Endothelial cell of umbilical vein (primary cell): ENCODE data around the gene TRIM2. TPM values are rescaled to one million over a fixed set of nuclear protein-coding genes. Genes with fewer than 3 reads are reported as not detected.
A peak's percentile ranks its signal among the peaks of the same experiment; 100 is the strongest.

Experiments used
- BruUV-seq: library from RNA; stranded (reverse); fragments of 400-500 nt; replicated peaks from 2 replicates; lab custom pipeline; 2021; lab: Mats Ljungman, UMichigan
- CTCF ChIA-PET: fragments of 300-600, 350-600 bp; sonication (Branson Sonifier 250); formaldehyde crosslinking; loops from one replicate; lab custom pipeline; 2021; ENCODE audit warnings: antibody characterized with exemption, inconsistent platforms; lab: Charles Lee
- POLR2A ChIA-PET: fragments of 300-600, 350-600 bp; sonication (Branson Sonifier 250); formaldehyde crosslinking; loops from one replicate; lab custom pipeline; 2021; ENCODE audit warnings: antibody characterized with exemption, inconsistent platforms; lab: Charles Lee
- DNase-seq: peaks from one replicate; pipeline ENCODE4 v3.0.0-alpha.2; 2011; ENCODE audit warnings: low read depth, low spot score
- FAIRE-seq: peaks from 2 replicates; lab custom pipeline; 2011; peaks lifted over from hg19 to GRCh38; lab: Jason Lieb, UNC
- H2AFZ ChIP-seq: 2 replicates; pipeline ENCODE4 v1.6.0; 2012; ENCODE audit warnings: low read depth, low read length, control low read depth, inconsistent platforms
- H3K27ac ChIP-seq: 2 replicates; pipeline ENCODE4 v1.5.1; 2011; ENCODE audit warnings: low read depth, mild to moderate bottlenecking, control low read depth, low read length, moderate library complexity; ENCODE audit not compliant: insufficient read depth
- H3K27me3 ChIP-seq, 2 experiments: 2 replicates each; pipeline versions ENCODE4 v1.6.0 to v1.6.1; 2011; ENCODE audit warnings: low read length in 2 of 2, mixed read lengths in 1 of 2; ENCODE audit not compliant: control insufficient read depth in 2 of 2, insufficient read depth in 2 of 2
- H3K36me3 ChIP-seq, 2 experiments: 2 replicates in 1 of 2; 3 replicates in 1 of 2; pipeline ENCODE4 v1.5.1; 2011; ENCODE audit warnings: low read length in 2 of 2, mild to moderate bottlenecking in 1 of 2, moderate library complexity in 1 of 2; ENCODE audit not compliant: control insufficient read depth in 2 of 2, insufficient read depth in 2 of 2; ENCODE audit errors: extremely low read depth in 1 of 2
- H3K4me1 ChIP-seq: 3 replicates; pipeline ENCODE4 v1.5.1; 2011; ENCODE audit warnings: mild to moderate bottlenecking, low read length; ENCODE audit not compliant: control insufficient read depth, insufficient read depth; ENCODE audit errors: extremely low read depth
- H3K4me2 ChIP-seq: 2 replicates; pipeline ENCODE4 v1.6.1; 2011; ENCODE audit warnings: low read length, control low read depth, mixed read lengths; ENCODE audit not compliant: insufficient read depth
- H3K4me3 ChIP-seq, 3 experiments: fragments of 200-600 bp in 1 of 3; sonication (generic), shearing (Covaris generic) in 1 of 3; replicated peaks in 1 of 3; 2 replicates each; pipeline ENCODE4 v1.5.1; 2011 to 2016; ENCODE audit warnings: control low read depth in 3 of 3, low read length in 3 of 3, mild to moderate bottlenecking in 2 of 3, inconsistent platforms in 1 of 3, low read depth in 1 of 3, moderate library complexity in 1 of 3; ENCODE audit not compliant: insufficient read depth in 1 of 3
- H3K79me2 ChIP-seq: 2 replicates; pipeline ENCODE4 v1.6.0; 2012; ENCODE audit warnings: low read length, inconsistent platforms; ENCODE audit not compliant: control insufficient read depth, insufficient read depth
- H3K9ac ChIP-seq: replicated peaks from 2 replicates; pipeline ENCODE3; 2011; ENCODE audit warnings: low read length, control low read depth; ENCODE audit not compliant: insufficient read depth; ENCODE audit errors: extremely low read depth
- H3K9me1 ChIP-seq: replicated peaks from 3 replicates; pipeline ENCODE4 v1.6.0; 2011; ENCODE audit warnings: mild to moderate bottlenecking, low read length; ENCODE audit not compliant: control insufficient read depth, insufficient read depth; ENCODE audit errors: extremely low read depth
- H3K9me3 ChIP-seq: replicated peaks from 2 replicates; pipeline ENCODE4 v1.5.1; 2012; ENCODE audit warnings: low read length, inconsistent platforms; ENCODE audit not compliant: control insufficient read depth, insufficient read depth
- H4K20me1 ChIP-seq: replicated peaks from 2 replicates; pipeline ENCODE3; 2011; ENCODE audit warnings: mild to moderate bottlenecking, low read length; ENCODE audit not compliant: control insufficient read depth, insufficient read depth; ENCODE audit errors: extremely low read depth
- CTCF ChIP-seq, 2 donors: IDR thresholded peaks; 1 replicate in 1 of 2; 2 replicates in 1 of 2; pipeline ENCODE4 v1.5.1; 2011; ENCODE audit warnings: low read length in 2 of 2, mild to moderate bottlenecking in 2 of 2, moderate library complexity in 2 of 2, control low read depth in 1 of 2, inconsistent platforms in 1 of 2, low read depth in 1 of 2; ENCODE audit not compliant: insufficient read depth in 1 of 2; ENCODE audit errors: extremely low read depth in 1 of 2
- EZH2 ChIP-seq: IDR thresholded peaks from 2 replicates; pipeline ENCODE4 v1.6.1; 2012; ENCODE audit warnings: borderline replicate concordance, low read depth, mild to moderate bottlenecking, moderate library complexity, low read length, inconsistent platforms; ENCODE audit not compliant: severe bottlenecking
- FOS ChIP-seq: IDR thresholded peaks from 2 replicates; pipeline ENCODE4 v1.6.1; 2011; ENCODE audit warnings: mild to moderate bottlenecking, low read length, moderate library complexity, borderline replicate concordance; ENCODE audit not compliant: insufficient read depth
- GATA2 ChIP-seq: IDR thresholded peaks from 2 replicates; pipeline ENCODE4 v1.7.0; 2011; ENCODE audit warnings: low read depth, mild to moderate bottlenecking, moderate library complexity, mixed read lengths, low read length; ENCODE audit not compliant: insufficient read length, insufficient read depth
- JUN ChIP-seq: IDR thresholded peaks from 2 replicates; pipeline ENCODE4 v1.6.1; 2011; ENCODE audit warnings: borderline replicate concordance, low read depth; ENCODE audit not compliant: insufficient read length, insufficient read depth
- MAX ChIP-seq: IDR thresholded peaks from 2 replicates; pipeline ENCODE4 v1.6.1; 2011; ENCODE audit not compliant: insufficient read depth, insufficient read length
- MYC ChIP-seq: IDR thresholded peaks from one replicate; pipeline ENCODE4 v1.6.1; 2011; ENCODE audit warnings: mild to moderate bottlenecking, low read depth, low read length
- POLR2A ChIP-seq: IDR thresholded peaks from 2 replicates; pipeline ENCODE4 v1.6.1; 2012; ENCODE audit warnings: low read depth, mild to moderate bottlenecking, control low read depth, low read length
- POLR2AphosphoS5 ChIP-seq: IDR thresholded peaks from 2 replicates; pipeline ENCODE4 v1.6.1; 2012; ENCODE audit warnings: low read depth, mild to moderate bottlenecking, control low read depth, low read length, moderate library complexity; ENCODE audit not compliant: insufficient read depth
- dilution Hi-C: fragments of 300-500 bp; cut with MboI; formaldehyde crosslinking; loops from one replicate; pipeline ENCODE4 v1.15.0; 2019; ENCODE audit warnings: low sequenced_read_pairs; ENCODE audit not compliant: extremely low pct_ligation_motif_present
- intact Hi-C: fragments of 100-400 bp; cut with micrococcal nuclease; formaldehyde crosslinking; loops from one replicate; pipeline ENCODE4 v1.10.0; 2022
- polyA plus RNA-seq, 4 experiments: library from polyadenylated mRNA; depleted of rRNA in 3 of 4; stranded (reverse) in 3 of 4; unstranded in 1 of 4; fragments of >200 nt; gene quantifications; 2 replicates each; pipeline versions ENCODE4 v1.2.1 to v1.2.3, GENCODE V29; 2011 to 2012; ENCODE audit warnings: missing spikeins in 1 of 4
- total RNA-seq: library from RNA; stranded (reverse); gene quantifications from 2 replicates; pipeline ENCODE4 v1.2.3, GENCODE V29; 2021

The TRIM2 gene
- total and polyA plus RNA-seq, 2 donors (not counting 3 experiments of a cell fraction or from before 2014, with no cell fraction given), result 6.8 to 19.7 TPM

DNA sequence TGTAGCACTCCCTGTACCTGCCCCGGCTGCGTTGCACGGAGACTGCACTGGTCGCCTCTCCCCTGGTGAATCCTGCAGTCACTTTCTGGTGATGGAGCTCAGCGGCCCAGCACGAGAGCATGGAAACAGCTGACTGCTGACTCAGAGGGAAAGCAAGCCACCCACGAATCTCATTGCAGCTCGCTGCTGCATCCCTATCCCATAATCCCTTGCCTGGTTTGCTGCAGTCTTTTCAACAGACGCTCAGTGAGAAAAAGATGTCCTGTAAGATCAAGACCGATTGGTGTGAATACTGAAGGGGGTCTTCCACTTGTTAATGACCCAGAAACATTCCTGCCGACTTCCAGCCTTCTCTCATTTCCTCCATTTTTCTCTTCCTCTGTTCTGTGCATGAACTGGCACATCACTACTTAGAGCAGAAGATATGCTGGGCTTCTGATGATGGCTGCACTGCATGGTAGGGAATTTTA lies 52.9 kb downstream of the TRIM2 start:
- no TSS peak for BruUV-seq
- Histone ChIP-seq H2AFZ (peak overlapping the region; percentile 27), H3K4me1 (peaks cover 3% of the 10 kb centered on the region), H3K36me3 (no peaks in the 10 kb centered on the region), H3K9me1 (no peaks in the 10 kb centered on the region), H3K4me3 (no peak overlapping the region), H4K20me1 (no peaks in the 10 kb centered on the region), H3K27me3 (no peaks in the 10 kb centered on the region), H3K79me2 (no peaks in the 10 kb centered on the region), H3K27ac (no peak overlapping the region), H3K9ac (no peak overlapping the region), H3K4me2 (peak overlapping the region; percentile 14), H3K9me3 (no peaks in the 10 kb centered on the region)
- dilution Hi-C loops (no loop called here), intact Hi-C loops (no loop called here)
- DNase-seq, result peak; percentile 48
- CTCF ChIA-PET, result interaction anchor here (0.6 to 2.6 kb wide), 8 partner anchors 8 to 530 kb away, joined by 3 to 10 read pairs (median 6); no protein-coding TSS in a partner anchor
- POLR2A ChIA-PET, result no interaction called here
- TF ChIP-seq JUN (no peak), MAX (no peak), POLR2A (no peak), GATA2 (no peak), FOS (no peak), EZH2 (no peak), POLR2AphosphoS5 (no peak), MYC (no peak), CTCF (IDR thresholded peaks at IDR 0.05; ENCODE audit: extremely low read depth in 1 of 2, insufficient read depth in 1 of 2, low read depth in 1 of 2, low read length in 2 of 2) (no peak)
- FAIRE-seq, result peak; percentile 78
